B cell (primary cell): ENCODE results near the gene RNF217.

Experiments used
- EZH2 ChIP-seq: IDR thresholded peaks from 2 replicates; pipeline ENCODE4 v1.6.1; 2012; ENCODE audit warnings: borderline replicate concordance, low read depth, mild to moderate bottlenecking, moderate library complexity, low read length; ENCODE audit not compliant: insufficient read depth, poor library complexity, severe bottlenecking
- TF ChIP-seq, protein P1 (sequence below): fragments of 200-600 bp; IDR thresholded peaks from one replicate; pipeline ENCODE4 v1.8.0; 2022; ENCODE audit warnings: antibody characterized with exemption, mild to moderate bottlenecking

- TF ChIP-seq, protein P1, sequence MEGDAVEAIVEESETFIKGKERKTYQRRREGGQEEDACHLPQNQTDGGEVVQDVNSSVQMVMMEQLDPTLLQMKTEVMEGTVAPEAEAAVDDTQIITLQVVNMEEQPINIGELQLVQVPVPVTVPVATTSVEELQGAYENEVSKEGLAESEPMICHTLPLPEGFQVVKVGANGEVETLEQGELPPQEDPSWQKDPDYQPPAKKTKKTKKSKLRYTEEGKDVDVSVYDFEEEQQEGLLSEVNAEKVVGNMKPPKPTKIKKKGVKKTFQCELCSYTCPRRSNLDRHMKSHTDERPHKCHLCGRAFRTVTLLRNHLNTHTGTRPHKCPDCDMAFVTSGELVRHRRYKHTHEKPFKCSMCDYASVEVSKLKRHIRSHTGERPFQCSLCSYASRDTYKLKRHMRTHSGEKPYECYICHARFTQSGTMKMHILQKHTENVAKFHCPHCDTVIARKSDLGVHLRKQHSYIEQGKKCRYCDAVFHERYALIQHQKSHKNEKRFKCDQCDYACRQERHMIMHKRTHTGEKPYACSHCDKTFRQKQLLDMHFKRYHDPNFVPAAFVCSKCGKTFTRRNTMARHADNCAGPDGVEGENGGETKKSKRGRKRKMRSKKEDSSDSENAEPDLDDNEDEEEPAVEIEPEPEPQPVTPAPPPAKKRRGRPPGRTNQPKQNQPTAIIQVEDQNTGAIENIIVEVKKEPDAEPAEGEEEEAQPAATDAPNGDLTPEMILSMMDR: no peak
- no peak for TF ChIP-seq EZH2
Measured at GRCh38 chr6:125074120-125074519, 111.9 kb downstream of the RNF217 start.
